ENCODE measurements around the gene SERPINA5.

- TF ChIP-seq CTCF (IDR thresholded peaks at IDR 0.05) (no peak), POLR2A (IDR thresholded peaks at IDR 0.05) (no peak), EP300 (IDR thresholded peaks at IDR 0.05) (no peak)
These were observed 33.6 kb downstream of the SERPINA5 start for GRCh38 chr14:94614802-94615201.
